Right hindlimb (tissue), 1 donor: ENCODE data around the gene CAMKMT.

Source experiments
- DNase-seq: peaks from one replicate; pipeline ENCODE4 v3.0.0-alpha.2; 2018

The CAMKMT gene

GRCh38 chr2:44807201-44808025, 445.7 kb downstream of the CAMKMT start:
- no peak for DNase-seq

- no peak for DNase-seq
Measured at GRCh38 chr2:44810892-44811530, 449.3 kb downstream of the CAMKMT start.

GRCh38 chr2:44813165-44813564, 451.4 kb downstream of the CAMKMT start:
- DNase-seq, result no peak

GRCh38 chr2:44813658-44814057, 451.9 kb downstream of the CAMKMT start:
- no peak for DNase-seq

GRCh38 chr2:44817256-44817655, 455.5 kb downstream of the CAMKMT start:
- DNase-seq, result no peak

- no peak for DNase-seq
Measured at GRCh38 chr2:44817673-44818335, 456.1 kb downstream of the CAMKMT start.

GRCh38 chr2:44819061-44819460, 457.3 kb downstream of the CAMKMT start:
- DNase-seq, result no peak

GRCh38 chr2:44821500-44821899, 459.8 kb downstream of the CAMKMT start:
- no peak for DNase-seq

- DNase-seq, result no peak
Measured at GRCh38 chr2:44822174-44822573, 460.4 kb downstream of the CAMKMT start.
